ENCODE results near the gene SUPT4H1.

Gene SUPT4H1

GRCh38 chr17:58394534-58395223, 42.7 kb upstream of the SUPT4H1 start:
- in situ Hi-C loops (cut with HindIII; ENCODE audit: low sequenced_read_pairs) = no loop called here
- TF ChIP-seq CTCF (IDR thresholded peaks at IDR 0.05; ENCODE audit: low read depth, low read length, missing control alignments) = no peak
- no peak overlapping the region for H3K4me3 ChIP-seq (ENCODE audit: low read depth, low read length)
- no peak for DNase-seq (ENCODE audit: low read depth)

DNA sequence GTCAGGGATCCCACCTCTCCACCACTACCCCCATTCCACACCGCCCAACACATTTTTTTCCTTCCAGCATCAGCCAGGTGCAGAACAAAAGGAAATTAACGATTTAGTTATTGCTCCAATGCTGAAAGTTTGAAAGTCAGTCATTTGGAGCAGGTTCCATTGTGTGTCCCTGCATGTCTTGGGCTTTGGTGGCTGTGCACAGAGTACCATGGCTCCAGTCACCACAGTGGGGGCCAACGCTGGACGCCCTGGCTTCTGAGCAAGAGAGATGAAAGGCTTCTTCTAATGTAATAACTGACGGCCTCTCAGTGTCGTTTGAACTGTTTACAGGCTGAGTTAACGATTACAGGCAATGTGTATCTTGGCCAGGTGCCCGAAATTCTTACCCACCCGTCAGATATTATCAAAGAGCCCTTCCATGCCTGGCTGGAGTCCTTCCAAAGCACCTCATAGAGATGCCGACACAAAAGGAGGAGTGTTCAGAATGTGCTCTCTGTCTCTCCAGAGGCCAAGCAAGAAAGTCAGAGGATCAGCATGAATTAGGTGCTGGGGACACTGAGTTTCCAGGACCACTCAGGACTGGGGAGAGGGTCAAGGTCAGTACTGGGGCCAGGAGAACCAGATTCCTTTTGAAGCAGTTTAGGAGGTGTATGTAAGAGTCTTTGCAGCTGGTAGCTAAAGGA, 39.4 kb upstream of the SUPT4H1 start:
- peak; percentile 62 for DNase-seq (ENCODE audit: low read depth)
- no peak for TF ChIP-seq CTCF (IDR thresholded peaks at IDR 0.05; ENCODE audit: low read depth, low read length, missing control alignments)
- in situ Hi-C loops (cut with HindIII; ENCODE audit: low sequenced_read_pairs) = no loop called here
- no peak overlapping the region for H3K4me3 ChIP-seq (ENCODE audit: low read depth, low read length)

DNA sequence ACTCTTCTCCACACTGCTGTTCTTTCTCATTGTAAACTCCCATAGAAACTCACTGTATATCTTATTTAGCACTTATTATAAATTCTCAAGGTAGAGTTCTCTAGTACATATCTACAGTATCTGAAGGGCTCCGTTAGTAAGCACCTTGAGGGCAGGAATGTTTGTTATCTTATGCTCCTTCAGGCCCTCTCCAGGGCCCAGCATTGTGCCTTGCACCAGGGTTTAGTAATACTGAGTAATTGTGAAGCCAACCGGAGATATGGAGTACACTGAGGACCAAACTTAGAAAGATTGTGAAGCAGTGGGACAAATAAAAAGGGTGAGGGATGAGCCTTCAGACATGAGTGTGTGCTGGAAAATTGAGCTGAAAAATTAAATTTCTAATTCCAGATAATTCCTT, 38.9 kb upstream of the SUPT4H1 start:
- in situ Hi-C loops (cut with HindIII; ENCODE audit: low sequenced_read_pairs) = no loop called here
- no peak for DNase-seq (ENCODE audit: low read depth)
- H3K4me3 ChIP-seq (ENCODE audit: low read depth, low read length) = no peak overlapping the region
- no peak for TF ChIP-seq CTCF (IDR thresholded peaks at IDR 0.05; ENCODE audit: low read depth, low read length, missing control alignments)

- no peak for TF ChIP-seq CTCF (IDR thresholded peaks at IDR 0.05; ENCODE audit: low read depth, low read length, missing control alignments)
- peak; percentile 6 for DNase-seq (ENCODE audit: low read depth)
- H3K4me3 ChIP-seq (ENCODE audit: low read depth, low read length) = no peak overlapping the region
- in situ Hi-C loops (cut with HindIII; ENCODE audit: low sequenced_read_pairs) = no loop called here
These were observed 36.5 kb upstream of the SUPT4H1 start for GRCh38 chr17:58388302-58389190.

DNA sequence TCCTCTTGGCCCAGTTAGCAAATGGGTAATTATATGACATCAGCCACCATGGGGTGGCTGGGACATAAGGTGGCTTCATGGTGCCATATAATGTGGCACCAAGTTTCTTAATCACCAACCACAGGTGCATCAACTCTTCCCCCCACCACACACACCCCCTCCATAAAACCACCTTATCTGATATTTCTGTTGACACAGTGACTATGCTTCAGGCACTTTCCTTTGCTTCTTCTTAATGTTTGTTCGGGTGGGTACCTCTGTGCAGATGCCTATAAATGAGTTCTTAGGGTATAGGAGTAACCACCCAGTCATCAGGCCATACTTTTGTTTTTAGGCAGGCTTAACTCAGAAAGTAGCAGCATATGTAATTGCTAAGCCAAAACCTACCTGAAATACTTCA, 35.8 kb upstream of the SUPT4H1 start:
- in situ Hi-C loops (cut with HindIII; ENCODE audit: low sequenced_read_pairs) = no loop called here
- no peak overlapping the region for H3K4me3 ChIP-seq (ENCODE audit: low read depth, low read length)
- no peak for DNase-seq (ENCODE audit: low read depth)
- no peak for TF ChIP-seq CTCF (IDR thresholded peaks at IDR 0.05; ENCODE audit: low read depth, low read length, missing control alignments)

GRCh38 chr17:58386708-58387107, 34.7 kb upstream of the SUPT4H1 start:
- no peak overlapping the region for H3K4me3 ChIP-seq (ENCODE audit: low read depth, low read length)
- DNase-seq (ENCODE audit: low read depth) = no peak
- in situ Hi-C loops (cut with HindIII; ENCODE audit: low sequenced_read_pairs) = no loop called here
- TF ChIP-seq CTCF (IDR thresholded peaks at IDR 0.05; ENCODE audit: low read depth, low read length, missing control alignments) = no peak

Data from astrocyte of the cerebellum (primary cell).